Activated T-cell treated with anti-CD3 and anti-CD28 coated beads for 4 hours (primary cell): Measurements from ENCODE around the gene TCF19.
"Not testable (repeated sequence)": the region's sequence is repeated elsewhere in the genome, so short reads cannot be mapped to it uniquely, and the experiment has no call there.

ENCODE experiments used
- DNase-seq: peaks from one replicate; pipeline ENCODE4 v3.0.0-alpha.2; 2020

The TCF19 gene

GRCh38 chr6:31186052-31186734 is 27.8 kb downstream of the TCF19 start:
- no peak for DNase-seq

GRCh38 chr6:31187780-31188194 is 29.4 kb downstream of the TCF19 start:
- no peak for DNase-seq

GRCh38 chr6:31189223-31189622 is 30.8 kb downstream of the TCF19 start:
- not testable (repeated sequence) for DNase-seq

- no peak for DNase-seq
Observed at GRCh38 chr6:31190488-31190887, 32.1 kb downstream of the TCF19 start.

GRCh38 chr6:31192431-31193105 is 34.2 kb downstream of the TCF19 start:
- peak; percentile 25 for DNase-seq

- DNase-seq, result no peak
Observed at GRCh38 chr6:31193206-31193605, 34.8 kb downstream of the TCF19 start.

- no peak for DNase-seq
Observed at GRCh38 chr6:31194061-31194834, 35.9 kb downstream of the TCF19 start.

- not testable (repeated sequence) for DNase-seq
Observed at GRCh38 chr6:31195308-31195979, 37.1 kb downstream of the TCF19 start.

GRCh38 chr6:31196251-31197022 is 38.0 kb downstream of the TCF19 start:
- DNase-seq, result not testable (repeated sequence)

- peak; percentile 85 for DNase-seq
Observed at GRCh38 chr6:31197559-31198305, 39.3 kb downstream of the TCF19 start.

- not testable (repeated sequence) for DNase-seq
Observed at GRCh38 chr6:31199105-31199452, 40.7 kb downstream of the TCF19 start.

- DNase-seq, result no peak
Observed at GRCh38 chr6:31202259-31203166, 44.1 kb downstream of the TCF19 start.

GRCh38 chr6:31203345-31203979 is 45.1 kb downstream of the TCF19 start:
- DNase-seq, result peak; percentile 43

- no peak for DNase-seq
Observed at GRCh38 chr6:31204751-31205145, 46.4 kb downstream of the TCF19 start.

GRCh38 chr6:31205638-31206037 is 47.2 kb downstream of the TCF19 start:
- no peak for DNase-seq

- DNase-seq, result no peak
Observed at GRCh38 chr6:31208506-31208905, 50.1 kb downstream of the TCF19 start.

GRCh38 chr6:31209137-31209536 is 50.7 kb downstream of the TCF19 start:
- no peak for DNase-seq

- DNase-seq, result no peak
Observed at GRCh38 chr6:31210123-31210522, 51.7 kb downstream of the TCF19 start.

- DNase-seq, result no peak
Observed at GRCh38 chr6:31210741-31211532, 52.5 kb downstream of the TCF19 start.
